Right lobe of liver (tissue), 6 donors: ENCODE results near the gene FOXQ1. TPM values are rescaled to one million over a fixed set of nuclear protein-coding genes. Genes with fewer than 3 reads are reported as not detected.
A peak's percentile ranks its signal among the peaks of the same experiment; 100 is the strongest.
"Not testable (repeated sequence)": the region's sequence is repeated elsewhere in the genome, so short reads cannot be mapped to it uniquely, and the experiment has no call there.

ENCODE experiments used
- ATAC-seq, 4 donors: fragments of 200-7000 bp; cut with Tn5 transposase; one replicate each; pipeline ENCODE4 v1.9.1; 2020; ENCODE audit warnings: mild to moderate bottlenecking in 4 of 4, moderate library complexity in 4 of 4
- DNase-seq, 3 donors: peaks; one replicate each; pipeline ENCODE4 v3.0.0-alpha.2; 2020
- H3K27ac ChIP-seq, 3 donors: fragments of 200-600 bp; one replicate each; pipeline ENCODE4 v1.8.0; 2022
- H3K27me3 ChIP-seq, 2 donors: fragments of 200-600 bp; one replicate each; pipeline ENCODE4 v1.8.0; 2022
- H3K36me3 ChIP-seq, 4 donors: fragments of 200-600 bp; sonication (generic) in 1 of 4; one replicate each; pipeline versions ENCODE4 v1.5.1 to v1.8.0; 2017 to 2022; ENCODE audit warnings: control low read depth in 1 of 4
- H3K4me1 ChIP-seq, 4 donors: fragments of 200-600 bp; sonication (generic) in 1 of 4; one replicate each; pipeline versions ENCODE4 v1.5.1 to v1.8.0; 2017 to 2022; ENCODE audit warnings: control low read depth in 1 of 4
- H3K4me3 ChIP-seq, 3 donors: fragments of 200-600 bp; one replicate each; pipeline ENCODE4 v1.8.0; 2022
- H3K9me3 ChIP-seq, 4 donors: fragments of 200-600 bp; sonication (generic) in 1 of 4; one replicate each; pipeline versions ENCODE4 v1.5.1 to v1.8.0; 2017 to 2022; ENCODE audit warnings: control low read depth in 1 of 4
- POLR2A ChIP-seq: fragments of 450-650 bp; IDR thresholded peaks from one replicate; pipeline ENCODE4 v1.6.1; 2017; ENCODE audit warnings: antibody characterized with exemption, mild to moderate bottlenecking
- WGBS: methylation state at CpG from one replicate; pipeline ENCODE4 v1.1.6; 2018; ENCODE audit warnings: low coverage, low lambda C conversion rate; ENCODE audit not compliant: insufficient coverage; ENCODE audit errors: missing lambda C conversion rate; 5-methylcytosine and 5-hydroxymethylcytosine counted together
- intact Hi-C, 2 donors: fragments of 100-400 bp; cut with DNase I; formaldehyde crosslinking; loops; one replicate each; pipeline versions ENCODE4 v1.11.2 to v1.14.1; 2022
- total RNA-seq, 6 experiments: library from RNA; depleted of rRNA in 2 of 6; stranded (reverse); fragments of >200 nt in 2 of 6; fragmentation: NEBNext Ultra II Directional in 3 of 6; extraction: Animal tissue kit (Norgen Biotek cat#: 25700) in 3 of 6; gene quantifications; one replicate each; pipeline versions ENCODE4 v1.1.0 to v1.2.4, GENCODE V29; 2016 to 2023
- TF ChIP-seq, protein P1 (sequence below), 4 donors: fragments of 200-600 bp in 3 of 4; fragments of 450-650 bp in 1 of 4; IDR thresholded peaks; one replicate each; pipeline versions ENCODE4 v1.5.1 to v1.8.0; 2016 to 2022; ENCODE audit warnings: antibody characterized with exemption in 4 of 4, mild to moderate bottlenecking in 2 of 4
- donor health status: DM: no; HTN: yes; CAD: no.
- donor health status: DM: no; HTN: no; CAD: no.
- donor health status: DM: no; HTN: no; CAD: no.
- donor health status: DM: no; HTN: yes; CAD: no.
- donor health status: DM: no; HTN: yes; CAD: no.

FOXQ1 gene
- total RNA-seq, 6 experiments from 2014 or later, result 0.12 to 4.0 (median 0.23) TPM

- no peak for DNase-seq
- Histone ChIP-seq H3K27ac (no peak overlapping the region), H3K4me1 (peaks cover 0 to 13% (median 2%) of the 10 kb centered on the region in 4 donors), H3K4me3 (peak overlapping the region in 2 of 3 donors; percentile 50 to 51), H3K9me3 (no peaks in the 10 kb centered on the region), H3K36me3 (no peaks in the 10 kb centered on the region), H3K27me3 (peaks cover 0 to 13% of the 10 kb centered on the region in 2 donors)
- TF ChIP-seq, protein P1, sequence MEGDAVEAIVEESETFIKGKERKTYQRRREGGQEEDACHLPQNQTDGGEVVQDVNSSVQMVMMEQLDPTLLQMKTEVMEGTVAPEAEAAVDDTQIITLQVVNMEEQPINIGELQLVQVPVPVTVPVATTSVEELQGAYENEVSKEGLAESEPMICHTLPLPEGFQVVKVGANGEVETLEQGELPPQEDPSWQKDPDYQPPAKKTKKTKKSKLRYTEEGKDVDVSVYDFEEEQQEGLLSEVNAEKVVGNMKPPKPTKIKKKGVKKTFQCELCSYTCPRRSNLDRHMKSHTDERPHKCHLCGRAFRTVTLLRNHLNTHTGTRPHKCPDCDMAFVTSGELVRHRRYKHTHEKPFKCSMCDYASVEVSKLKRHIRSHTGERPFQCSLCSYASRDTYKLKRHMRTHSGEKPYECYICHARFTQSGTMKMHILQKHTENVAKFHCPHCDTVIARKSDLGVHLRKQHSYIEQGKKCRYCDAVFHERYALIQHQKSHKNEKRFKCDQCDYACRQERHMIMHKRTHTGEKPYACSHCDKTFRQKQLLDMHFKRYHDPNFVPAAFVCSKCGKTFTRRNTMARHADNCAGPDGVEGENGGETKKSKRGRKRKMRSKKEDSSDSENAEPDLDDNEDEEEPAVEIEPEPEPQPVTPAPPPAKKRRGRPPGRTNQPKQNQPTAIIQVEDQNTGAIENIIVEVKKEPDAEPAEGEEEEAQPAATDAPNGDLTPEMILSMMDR (IDR thresholded peaks at IDR 0.05), result no peak
- no peak for TF ChIP-seq POLR2A
- intact Hi-C loops, result no loop called here
- no peak for ATAC-seq
- WGBS, result 31% methylated on average over 10 of the region's 11 CpGs
Observed at GRCh38 chr6:1315560-1316386, 3.9 kb downstream of the FOXQ1 start.

GRCh38 chr6:1316489-1316971 lies 4.6 kb downstream of the FOXQ1 start:
- H3K4me1 ChIP-seq, result peaks cover 0 to 16% (median 2%) of the 10 kb centered on the region in 4 donors
- H3K27ac ChIP-seq, result no peak overlapping the region
- H3K9me3 ChIP-seq, result no peaks in the 10 kb centered on the region
- peak overlapping the region; percentile 50 to 52 (median 51) for H3K4me3 ChIP-seq
- DNase-seq (peak in 1 of 3 donors; percentile 49), ATAC-seq (peak in 3 of 4 donors; percentile 10 to 19 (median 15))
- no peaks in the 10 kb centered on the region for H3K36me3 ChIP-seq
- intact Hi-C loops, result no loop called here
- 0% methylated on average over 13 of the region's 35 CpGs for WGBS
- peaks cover 0 to 13% of the 10 kb centered on the region in 2 donors for H3K27me3 ChIP-seq
- TF ChIP-seq, protein P1 (IDR thresholded peaks at IDR 0.05), result no peak
- no peak for TF ChIP-seq POLR2A

DNA sequence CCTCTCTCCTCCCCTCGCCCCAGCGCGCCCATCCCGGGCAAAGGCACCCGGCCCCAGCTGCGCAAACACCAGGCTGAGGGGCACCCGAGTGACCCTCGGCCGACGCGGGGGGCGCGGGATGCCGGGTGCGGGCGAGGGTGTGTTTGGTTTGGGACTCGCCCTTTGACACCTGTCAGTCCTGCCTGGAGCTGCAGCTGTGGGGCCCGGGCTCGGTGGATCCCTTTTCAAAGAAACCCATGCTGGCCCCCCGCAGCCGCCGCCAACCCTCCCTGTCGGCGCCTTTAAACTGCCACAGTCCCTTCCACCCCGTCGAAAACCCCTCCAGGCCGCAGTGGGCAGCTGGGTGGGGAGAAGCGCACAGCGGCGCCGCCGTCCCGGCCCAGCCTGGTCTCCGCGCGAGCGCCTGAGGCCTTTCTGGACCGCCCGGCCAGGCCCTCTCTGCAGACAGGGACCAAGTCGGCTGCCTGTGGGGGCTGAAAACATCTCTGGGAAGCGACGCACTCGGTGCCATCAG lies 5.5 kb downstream of the FOXQ1 start:
- H3K27me3 ChIP-seq, result peaks cover 0 to 13% of the 10 kb centered on the region in 2 donors
- peaks cover 0 to 18% (median 1%) of the 10 kb centered on the region in 4 donors for H3K4me1 ChIP-seq
- H3K27ac ChIP-seq, result no peak overlapping the region
- no peaks in the 10 kb centered on the region for H3K36me3 ChIP-seq
- TF ChIP-seq POLR2A, result no peak
- TF ChIP-seq, protein P1 (IDR thresholded peaks at IDR 0.05), result no peak
- intact Hi-C loops, result no loop called here
- H3K4me3 ChIP-seq, result no peak overlapping the region
- WGBS, result 51% methylated on average over 20 of the region's 43 CpGs
- ATAC-seq (no peak), DNase-seq (no peak)
- no peaks in the 10 kb centered on the region for H3K9me3 ChIP-seq

DNA sequence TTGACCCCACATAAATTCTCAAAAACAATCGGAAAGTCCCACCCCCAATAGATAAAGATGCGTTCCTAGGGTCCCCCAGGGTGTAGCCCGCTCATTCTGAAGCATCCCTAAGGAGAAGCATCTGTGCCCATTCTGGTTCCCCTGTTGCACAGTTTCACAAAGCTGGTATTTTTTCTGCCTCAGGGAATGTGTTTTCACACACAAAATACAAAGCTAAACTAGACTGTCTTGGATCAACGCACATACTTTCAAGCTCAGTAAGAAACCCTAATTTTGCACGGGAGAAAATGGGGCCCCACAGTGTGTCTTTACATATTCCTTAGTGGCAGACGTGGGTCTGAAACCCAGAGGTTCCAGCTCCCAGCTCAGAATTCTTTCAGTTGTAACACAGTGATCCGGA lies 6.1 kb downstream of the FOXQ1 start:
- ATAC-seq, result no peak
- Histone ChIP-seq H3K4me3 (no peak overlapping the region), H3K27ac (no peak overlapping the region), H3K27me3 (peaks cover 0 to 13% of the 10 kb centered on the region in 2 donors), H3K4me1 (peaks cover 0 to 17% (median 3%) of the 10 kb centered on the region in 4 donors), H3K9me3 (no peaks in the 10 kb centered on the region), H3K36me3 (no peaks in the 10 kb centered on the region)
- no peak for DNase-seq
- intact Hi-C loops, result no loop called here
- WGBS, result 74% methylated on average over 6 of the region's 7 CpGs
- TF ChIP-seq, protein P1 (IDR thresholded peaks at IDR 0.05), result no peak
- no peak for TF ChIP-seq POLR2A

GRCh38 chr6:1318584-1318983 lies 6.7 kb downstream of the FOXQ1 start:
- H3K36me3 ChIP-seq, intact Hi-C loops, H3K4me3 ChIP-seq, H3K27ac ChIP-seq, H3K9me3 ChIP-seq, ATAC-seq, DNase-seq: not testable (repeated sequence)
- 83% methylated on average over 13 of the region's 22 CpGs for WGBS
- Histone ChIP-seq H3K4me1 (peaks cover 0 to 19% (median 4%) of the 10 kb centered on the region in 4 donors), H3K27me3 (peaks cover 0 to 13% of the 10 kb centered on the region in 2 donors)
